Measurements from ENCODE around the gene HOXA11. TPM values are rescaled to one million over a fixed set of nuclear protein-coding genes. Genes with fewer than 3 reads are reported as not detected.

Gene HOXA11
- total RNA-seq, 1 donor from 2014 or later: not detected

DNA sequence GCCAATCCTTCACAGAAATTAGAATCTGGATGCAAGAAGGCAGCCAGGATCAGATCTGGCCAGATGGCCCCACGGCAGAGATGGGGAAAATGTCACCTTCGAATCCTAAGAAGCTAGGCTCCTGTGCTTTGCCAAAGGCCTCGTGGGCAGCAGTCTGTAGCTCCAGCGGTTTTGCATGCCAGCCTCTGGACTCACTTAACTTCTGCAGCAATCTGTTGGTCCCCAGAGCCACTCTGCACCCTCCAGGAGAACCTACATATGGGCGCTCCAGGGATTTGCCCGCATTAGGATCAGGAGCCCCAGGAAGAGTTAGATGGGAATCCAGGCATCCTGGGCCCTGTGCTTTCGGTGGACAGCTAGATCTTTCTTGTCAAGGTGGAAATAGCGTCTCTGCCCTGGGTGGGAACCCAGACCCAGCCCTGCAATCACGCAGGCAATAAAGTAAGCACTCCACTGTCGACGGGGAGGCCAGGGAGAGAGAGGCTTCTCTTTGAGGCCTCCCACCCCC lies 25.0 kb upstream of the HOXA11 start:
- Histone ChIP-seq H3K9me3 (no peaks in the 10 kb centered on the region), H3K4me3 (peak overlapping the region in 1 of 2 donors; percentile 39), H3K36me3 (no peaks in the 10 kb centered on the region), H3K4me1 (peaks cover 6 to 9% of the 10 kb centered on the region in 2 donors), H3K27me3 (peaks cover 20% of the 10 kb centered on the region), H3K27ac (no peak overlapping the region)
- DNase-seq (ENCODE audit: low spot score in 2 of 2): no peak
- intact Hi-C loops (cut with DNase I): loop anchor here (10.0 kb wide), 1 partner anchor 365 kb away; no protein-coding TSS in a partner anchor
- TF ChIP-seq, protein P1, sequence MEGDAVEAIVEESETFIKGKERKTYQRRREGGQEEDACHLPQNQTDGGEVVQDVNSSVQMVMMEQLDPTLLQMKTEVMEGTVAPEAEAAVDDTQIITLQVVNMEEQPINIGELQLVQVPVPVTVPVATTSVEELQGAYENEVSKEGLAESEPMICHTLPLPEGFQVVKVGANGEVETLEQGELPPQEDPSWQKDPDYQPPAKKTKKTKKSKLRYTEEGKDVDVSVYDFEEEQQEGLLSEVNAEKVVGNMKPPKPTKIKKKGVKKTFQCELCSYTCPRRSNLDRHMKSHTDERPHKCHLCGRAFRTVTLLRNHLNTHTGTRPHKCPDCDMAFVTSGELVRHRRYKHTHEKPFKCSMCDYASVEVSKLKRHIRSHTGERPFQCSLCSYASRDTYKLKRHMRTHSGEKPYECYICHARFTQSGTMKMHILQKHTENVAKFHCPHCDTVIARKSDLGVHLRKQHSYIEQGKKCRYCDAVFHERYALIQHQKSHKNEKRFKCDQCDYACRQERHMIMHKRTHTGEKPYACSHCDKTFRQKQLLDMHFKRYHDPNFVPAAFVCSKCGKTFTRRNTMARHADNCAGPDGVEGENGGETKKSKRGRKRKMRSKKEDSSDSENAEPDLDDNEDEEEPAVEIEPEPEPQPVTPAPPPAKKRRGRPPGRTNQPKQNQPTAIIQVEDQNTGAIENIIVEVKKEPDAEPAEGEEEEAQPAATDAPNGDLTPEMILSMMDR (IDR thresholded peaks at IDR 0.05): no peak

DNA sequence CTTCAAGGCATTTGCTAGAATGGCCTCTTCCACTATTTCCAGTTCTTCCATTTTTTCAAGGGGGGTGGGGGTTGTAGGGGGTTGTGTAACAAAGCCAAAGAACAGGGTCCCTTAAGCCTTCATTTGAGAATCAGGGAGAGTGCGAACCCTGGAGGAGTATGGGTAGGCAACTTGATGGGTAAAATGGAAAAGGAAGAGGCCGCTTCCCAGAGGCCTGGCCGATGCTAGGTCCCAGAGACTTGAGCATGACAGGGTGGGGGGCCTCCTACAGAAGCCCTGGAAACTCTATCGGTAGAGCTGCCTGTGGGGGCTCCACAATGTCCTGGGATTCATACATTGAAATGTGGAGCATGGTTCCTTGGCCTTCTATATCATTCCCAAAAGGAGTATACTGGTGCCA lies 24.0 kb upstream of the HOXA11 start:
- Histone ChIP-seq H3K4me1 (peaks cover 10 to 14% of the 10 kb centered on the region in 2 donors), H3K27me3 (peaks cover 30% of the 10 kb centered on the region), H3K27ac (no peak overlapping the region), H3K9me3 (no peaks in the 10 kb centered on the region), H3K36me3 (no peaks in the 10 kb centered on the region), H3K4me3 (no peak overlapping the region)
- intact Hi-C loops (cut with DNase I): loop anchor here (10.0 kb wide), 1 partner anchor 366 kb away; no protein-coding TSS in a partner anchor
- TF ChIP-seq, protein P1 (IDR thresholded peaks at IDR 0.05): no peak
- DNase-seq (ENCODE audit: low spot score in 2 of 2): no peak

DNA sequence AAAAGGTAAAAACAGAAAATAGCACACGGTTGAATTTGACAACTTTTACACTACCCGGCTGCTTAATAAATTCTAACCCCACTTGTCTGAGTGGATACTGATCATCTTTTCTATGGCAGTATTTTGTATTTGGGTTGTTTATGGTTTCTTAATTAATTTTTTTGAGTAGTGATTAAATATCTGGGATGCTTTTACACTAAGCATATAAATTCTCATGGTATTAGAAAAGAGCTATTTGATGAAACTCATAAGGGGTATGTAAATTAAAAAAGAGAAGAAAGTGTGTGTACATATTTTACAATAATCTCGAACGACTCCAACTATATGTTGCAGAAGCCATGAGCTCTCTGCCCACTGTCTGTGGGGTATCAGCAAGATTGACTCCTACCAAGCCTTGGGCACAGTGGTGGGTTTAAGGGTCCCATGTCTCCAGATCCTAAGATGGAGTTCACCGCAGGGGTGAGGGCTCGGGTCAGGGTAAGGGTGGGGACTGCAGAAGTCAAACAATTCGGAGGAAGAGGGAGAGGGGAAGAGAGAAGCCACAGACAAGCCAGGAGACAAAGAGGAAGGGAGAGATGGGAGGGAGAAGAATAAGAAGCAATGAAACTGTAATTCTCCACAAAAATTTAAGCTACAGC lies 22.4 kb upstream of the HOXA11 start:
- H3K27me3 ChIP-seq: peaks cover 30% of the 10 kb centered on the region
- no peak for DNase-seq (ENCODE audit: low spot score in 2 of 2)
- no peak overlapping the region for H3K27ac ChIP-seq
- TF ChIP-seq, protein P1 (IDR thresholded peaks at IDR 0.05): no peak
- no peaks in the 10 kb centered on the region for H3K36me3 ChIP-seq
- intact Hi-C loops (cut with DNase I): loop anchor here (10.0 kb wide), 1 partner anchor 367 kb away; no protein-coding TSS in a partner anchor
- H3K4me1 ChIP-seq: peaks cover 10% of the 10 kb centered on the region in 2 donors
- no peak overlapping the region for H3K4me3 ChIP-seq
- no peaks in the 10 kb centered on the region for H3K9me3 ChIP-seq

DNA sequence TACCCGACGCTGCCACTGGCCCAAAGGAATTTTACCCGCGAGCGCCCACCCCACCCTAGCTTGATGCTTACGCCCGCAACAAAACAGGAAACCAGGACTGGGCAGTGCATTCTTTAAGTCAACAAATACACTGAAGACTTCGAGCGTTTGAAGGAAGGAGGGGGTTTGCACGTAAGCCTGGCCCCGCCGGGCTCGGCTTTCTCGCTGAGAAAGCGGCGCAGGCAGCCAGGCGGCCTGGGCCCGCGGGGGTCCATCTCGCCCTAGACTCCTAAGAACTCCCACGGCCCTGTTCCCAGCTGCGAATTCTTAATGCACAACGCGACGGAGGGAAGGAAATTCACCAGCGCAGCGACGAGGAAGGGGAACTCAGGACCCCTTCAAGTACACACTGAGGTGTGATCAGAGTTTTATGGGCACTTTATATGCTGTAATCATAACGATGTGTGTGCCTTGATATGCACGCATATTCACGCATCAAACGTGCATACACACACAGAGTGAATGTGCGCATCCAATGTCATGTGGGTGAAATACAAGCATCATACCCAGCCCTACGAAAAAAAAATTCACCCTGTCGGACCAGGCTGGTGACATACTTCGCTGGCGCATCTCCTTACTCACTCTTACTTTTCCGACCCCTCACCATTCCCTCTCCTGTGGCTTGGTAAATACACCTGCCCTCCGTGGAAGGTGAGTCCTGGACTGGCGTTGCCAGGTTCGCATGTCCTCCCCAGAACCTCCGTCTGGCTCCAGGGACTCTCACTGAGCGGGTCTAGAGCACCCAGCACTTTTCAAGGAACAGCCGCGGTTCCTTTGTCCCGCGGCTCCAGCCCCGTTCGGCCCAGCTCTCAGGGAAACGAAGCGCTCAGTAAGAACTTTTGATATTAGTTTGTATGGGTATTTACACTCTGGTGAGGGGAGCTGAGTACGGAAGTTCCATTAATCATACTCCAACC lies 20.6 kb upstream of the HOXA11 start:
- Histone ChIP-seq H3K4me1 (peaks cover 10 to 11% of the 10 kb centered on the region in 2 donors), H3K36me3 (no peaks in the 10 kb centered on the region), H3K4me3 (peak overlapping the region in 1 of 2 donors; percentile 45), H3K27me3 (peaks cover 49% of the 10 kb centered on the region), H3K9me3 (no peaks in the 10 kb centered on the region), H3K27ac (no peak overlapping the region)
- DNase-seq (ENCODE audit: low spot score in 2 of 2): no peak
- intact Hi-C loops (cut with DNase I): loop anchor here (10.0 kb wide), 1 partner anchor 369 kb away; no protein-coding TSS in a partner anchor
- TF ChIP-seq, protein P1 (IDR thresholded peaks at IDR 0.05): no peak

DNA sequence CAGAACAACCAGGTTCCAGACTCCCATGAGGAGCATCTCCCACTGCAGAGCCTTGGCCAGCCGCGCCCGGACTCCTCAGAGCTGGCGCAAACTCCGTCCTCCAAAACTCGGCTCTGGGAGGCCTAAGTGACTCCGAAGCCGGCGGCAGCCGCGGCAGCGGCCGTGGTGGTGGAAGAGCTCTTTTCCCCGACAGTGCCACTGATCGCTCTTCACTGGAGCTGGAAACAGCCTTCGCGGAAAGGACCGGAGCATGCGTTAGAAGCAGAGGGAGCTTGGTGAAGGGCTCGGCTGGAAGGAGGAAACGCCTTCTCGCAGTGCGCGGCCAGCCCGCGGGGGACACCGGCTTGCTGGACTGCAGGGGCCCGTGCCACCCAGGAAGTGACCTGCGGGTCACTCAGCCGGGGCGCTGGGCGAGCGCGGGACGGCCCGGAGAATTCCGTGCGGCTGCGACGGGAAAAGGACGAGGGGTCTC lies 19.9 kb upstream of the HOXA11 start:
- Histone ChIP-seq H3K4me3 (peak overlapping the region in 1 of 2 donors; percentile 45), H3K27ac (no peak overlapping the region), H3K4me1 (peaks cover 14 to 15% of the 10 kb centered on the region in 2 donors), H3K27me3 (peaks cover 54% of the 10 kb centered on the region), H3K9me3 (no peaks in the 10 kb centered on the region), H3K36me3 (no peaks in the 10 kb centered on the region)
- no peak for DNase-seq (ENCODE audit: low spot score in 2 of 2)
- TF ChIP-seq, protein P1 (IDR thresholded peaks at IDR 0.05): no peak
- intact Hi-C loops (cut with DNase I): loop anchor here (5.0 to 10.0 kb wide), 2 partner anchors 370 to 817 kb away; no protein-coding TSS in a partner anchor
